ENCODE measurements around the gene KRTAP10-7.
"Not testable (repeated sequence)": the region's sequence is repeated elsewhere in the genome, so short reads cannot be mapped to it uniquely, and the experiment has no call there.

KRTAP10-7 gene, protein sequence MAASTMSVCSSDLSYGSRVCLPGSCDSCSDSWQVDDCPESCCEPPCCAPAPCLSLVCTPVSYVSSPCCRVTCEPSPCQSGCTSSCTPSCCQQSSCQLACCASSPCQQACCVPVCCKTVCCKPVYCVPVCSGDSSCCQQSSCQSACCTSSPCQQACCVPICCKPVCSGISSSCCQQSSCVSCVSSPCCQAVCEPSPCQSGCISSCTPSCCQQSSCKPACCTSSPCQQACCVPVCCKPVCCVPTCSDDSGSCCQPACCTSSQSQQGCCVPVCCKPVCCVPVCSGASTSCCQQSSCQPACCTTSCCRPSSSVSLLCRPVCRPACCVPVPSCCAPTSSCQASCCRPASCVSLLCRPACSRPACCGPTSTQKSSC

DNA sequence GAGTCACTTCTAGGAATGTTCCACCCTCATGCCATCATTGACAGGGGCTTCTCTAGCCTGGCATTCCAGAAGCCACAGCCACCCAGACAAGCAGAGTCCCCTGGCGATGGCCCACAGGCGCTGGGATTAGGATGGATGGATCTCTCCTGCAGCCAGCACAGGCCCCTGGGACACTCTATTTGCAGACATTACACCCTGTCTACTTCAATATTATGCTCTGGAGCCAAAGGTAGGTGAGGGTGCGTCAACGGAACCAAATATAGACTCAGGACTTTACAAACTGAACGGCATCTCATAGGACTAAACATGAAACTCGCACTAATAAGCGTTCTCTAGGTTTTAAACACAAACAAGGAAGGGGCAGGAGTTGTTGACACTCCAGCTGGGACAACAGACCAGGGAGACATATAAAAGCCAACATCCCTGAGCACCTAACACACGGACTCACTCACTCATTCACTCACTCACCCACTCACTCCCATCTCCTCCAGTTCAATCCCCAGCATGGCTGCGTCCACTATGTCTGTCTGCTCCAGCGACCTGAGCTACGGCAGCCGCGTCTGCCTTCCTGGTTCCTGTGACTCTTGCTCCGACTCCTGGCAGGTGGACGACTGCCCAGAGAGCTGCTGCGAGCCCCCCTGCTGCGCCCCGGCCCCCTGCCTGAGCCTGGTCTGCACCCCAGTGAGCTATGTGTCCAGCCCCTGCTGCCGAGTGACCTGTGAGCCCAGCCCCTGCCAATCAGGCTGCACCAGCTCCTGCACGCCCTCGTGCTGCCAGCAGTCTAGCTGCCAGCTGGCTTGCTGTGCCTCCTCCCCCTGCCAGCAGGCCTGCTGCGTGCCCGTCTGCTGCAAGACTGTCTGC lies at the start of gene KRTAP10-7:
Gene KRTAP10-7, plus strand, starts transcription at position 480 of the 861 bp plus-strand sequence. Its CDS starts 25 bp downstream, at position 505.
- DNase-seq: not testable (repeated sequence)

DNA sequence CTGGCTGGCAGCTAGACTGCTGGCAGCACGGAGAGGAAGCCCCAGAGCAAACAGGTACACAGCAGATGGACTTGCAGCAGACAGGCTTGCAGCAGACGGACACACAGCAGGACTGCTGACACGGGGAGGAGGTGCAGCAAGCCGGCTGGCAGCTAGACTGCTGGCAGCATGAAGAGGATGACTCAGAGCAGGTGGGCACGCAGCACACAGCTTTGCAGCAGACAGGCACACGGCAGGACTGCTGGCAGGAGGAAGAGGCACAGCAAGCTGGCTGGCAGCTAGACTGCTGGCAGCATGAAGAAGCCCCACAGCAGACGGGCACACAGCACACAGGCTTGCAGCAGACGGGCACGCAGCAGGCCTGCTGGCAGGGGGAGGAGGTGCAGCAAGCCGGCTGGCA lies 49.6 kb upstream of the KRTAP10-7 start:
- peak; percentile 33 for DNase-seq

DNA sequence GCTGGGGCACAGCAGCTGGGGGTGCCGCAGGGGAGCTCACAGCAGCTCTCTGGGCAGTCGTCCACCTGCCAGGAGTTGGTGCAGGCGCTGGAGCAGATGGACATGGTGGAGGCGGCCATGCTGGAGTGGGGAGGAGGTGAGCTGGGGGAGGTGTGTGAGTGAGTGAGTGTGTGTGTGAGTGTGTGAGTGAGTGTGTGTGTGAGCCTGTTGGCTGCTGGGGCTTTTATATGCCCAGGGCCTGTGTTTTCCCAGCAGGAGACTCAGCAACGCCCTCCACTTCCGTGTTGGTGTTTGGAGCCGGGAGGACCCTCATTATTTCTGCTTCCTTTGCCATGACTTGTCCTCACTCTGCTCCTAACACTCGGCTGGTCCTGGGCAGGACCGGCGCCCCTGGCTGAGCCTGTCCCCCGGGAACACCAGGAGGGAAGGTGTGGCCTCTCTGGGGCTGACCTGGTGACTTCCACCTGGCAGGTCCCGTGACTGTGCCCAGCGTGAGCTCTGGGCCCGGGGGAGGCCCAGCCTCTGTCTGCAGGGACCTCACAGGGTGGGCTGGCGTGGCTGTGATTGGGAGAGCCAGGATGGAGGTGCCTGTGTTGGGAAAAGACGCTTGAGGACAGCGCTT lies 48.9 kb upstream of the KRTAP10-7 start, which contains the start of gene KRTAP10-2:
Gene KRTAP10-2, minus strand, starts transcription at position 166 of the 622 bp plus-strand sequence. Its CDS starts 47 bp downstream, at position 119.
- DNase-seq: no peak

DNA sequence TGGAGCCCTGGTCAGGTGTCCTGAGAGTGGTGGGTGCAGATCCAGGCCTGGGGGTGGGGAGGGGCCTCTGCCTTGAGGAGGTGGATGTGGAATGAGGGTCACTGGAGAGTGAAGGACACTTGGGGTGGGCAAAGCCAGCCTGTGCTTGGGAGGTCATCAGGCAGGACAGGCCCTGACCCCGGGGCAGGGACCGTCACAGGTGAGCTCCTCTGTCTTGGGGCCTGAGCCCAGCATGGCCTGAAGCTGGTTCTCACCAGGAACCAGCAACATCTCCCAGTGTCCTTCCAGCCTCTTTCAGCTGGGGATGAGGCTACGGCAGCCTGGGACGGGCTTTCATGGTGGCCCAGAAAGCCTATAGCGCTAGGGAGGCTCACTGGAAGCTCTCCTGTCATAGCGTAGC lies 48.3 kb upstream of the KRTAP10-7 start:
- no peak for DNase-seq

DNA sequence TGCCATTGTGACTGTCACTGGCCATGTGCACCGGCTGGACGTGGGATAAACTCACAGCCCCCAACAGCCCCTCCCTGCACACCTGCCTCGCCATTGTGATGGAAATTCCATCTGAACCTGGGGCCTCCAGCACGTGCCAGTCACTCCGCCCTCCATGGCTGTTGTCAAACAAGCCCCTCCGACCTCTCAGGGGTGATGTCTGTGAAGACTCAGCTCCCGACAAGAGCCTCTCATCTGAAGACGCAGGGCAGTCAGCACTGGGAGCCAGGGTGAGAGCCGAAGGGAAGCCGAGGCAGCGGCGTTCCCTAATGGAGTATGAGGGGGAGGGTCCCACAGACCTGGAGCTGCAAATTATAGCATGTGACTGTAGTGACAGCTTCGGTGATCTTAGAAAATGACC lies 47.7 kb upstream of the KRTAP10-7 start:
- no peak for DNase-seq

DNA sequence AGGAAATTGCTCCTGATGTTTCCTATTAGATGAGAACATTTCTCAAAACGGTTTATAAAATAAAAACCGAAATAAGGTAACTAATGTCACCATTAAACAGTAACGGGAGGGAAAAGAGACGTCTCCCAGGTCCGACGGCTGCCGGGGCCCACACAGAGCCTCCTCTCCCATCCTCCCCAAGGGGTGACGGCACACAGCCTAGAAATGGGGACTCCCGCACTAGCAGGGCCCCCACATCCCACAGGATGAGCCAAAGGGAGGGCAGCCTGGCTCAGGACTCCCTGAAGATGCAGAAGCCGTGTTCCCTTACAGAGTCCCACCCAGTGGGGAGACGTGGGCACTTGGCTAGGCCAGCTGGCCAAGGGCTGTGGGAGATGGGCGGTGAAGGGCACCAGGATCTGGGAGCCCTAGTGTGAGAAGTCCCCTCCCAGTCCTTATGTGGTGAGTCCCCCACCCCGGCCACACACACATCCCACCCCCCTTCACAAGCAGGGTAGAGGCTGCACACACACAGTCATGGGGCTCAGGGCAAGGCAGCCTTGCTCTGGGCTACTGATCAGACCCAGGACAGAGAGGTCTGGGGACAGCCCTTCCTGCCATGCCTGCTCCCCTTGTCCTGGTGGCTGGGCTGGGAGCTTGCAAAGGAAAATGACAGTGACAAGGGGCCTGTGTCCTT lies 45.1 kb upstream of the KRTAP10-7 start:
- DNase-seq: no peak

DNA sequence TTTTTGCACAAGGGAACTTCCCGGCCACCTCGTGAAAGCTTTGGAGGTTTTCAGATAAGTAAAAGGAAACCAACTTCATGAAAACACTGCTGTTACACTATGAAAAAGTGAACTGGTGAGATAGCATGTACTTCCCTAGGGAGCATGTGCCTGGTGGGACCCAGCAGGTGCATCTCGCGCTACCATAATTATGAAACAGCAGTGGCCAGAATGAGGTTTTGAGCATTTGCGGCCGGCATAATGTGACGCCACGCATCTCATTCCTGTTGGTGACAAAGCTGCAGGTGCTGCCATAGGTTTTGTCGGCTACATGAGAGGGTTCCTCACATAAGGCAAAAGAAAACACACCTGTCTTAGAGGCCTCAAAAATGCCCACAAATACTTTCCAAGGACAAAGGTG lies 43.5 kb upstream of the KRTAP10-7 start:
- DNase-seq: no peak

DNA sequence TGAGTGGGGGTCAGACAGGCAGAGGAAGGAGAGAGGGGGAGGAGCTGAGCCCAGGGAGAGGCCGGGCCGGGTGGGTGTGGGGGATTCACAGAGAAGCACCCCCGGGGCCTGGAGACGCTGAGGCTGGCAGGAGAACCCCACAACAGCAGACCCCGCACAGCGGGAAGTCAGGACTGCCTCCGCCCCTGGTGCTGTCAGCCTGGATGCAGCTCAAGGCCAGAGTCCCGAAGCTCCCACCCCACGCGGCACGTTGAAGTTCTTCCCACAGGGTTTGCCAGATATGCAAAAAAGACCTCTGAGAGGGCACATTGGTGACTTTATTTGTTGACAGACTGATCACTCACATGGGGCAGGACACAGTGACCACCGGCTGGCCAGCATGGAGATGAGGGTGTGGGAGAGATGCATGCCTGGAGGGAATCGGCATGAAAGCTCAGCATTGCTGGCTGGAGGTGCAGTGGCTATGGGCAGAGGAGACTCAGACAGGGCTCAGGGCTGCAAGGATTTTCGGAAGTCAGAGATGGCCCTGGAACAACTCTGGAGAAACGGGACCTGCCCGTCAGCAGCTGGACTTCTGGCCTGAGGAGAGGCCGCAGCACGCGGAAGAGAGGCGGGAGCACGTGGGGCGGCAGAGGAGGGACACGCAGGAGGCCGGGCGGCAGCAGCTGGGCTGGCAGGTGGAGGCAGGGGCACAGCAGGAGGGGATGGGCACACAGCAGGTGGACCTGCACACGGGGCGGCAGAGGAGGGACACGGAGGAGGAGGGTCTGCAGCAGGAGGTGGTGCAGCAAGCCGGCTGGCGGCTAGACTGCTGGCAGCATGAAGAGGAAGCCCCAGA lies 42.7 kb upstream of the KRTAP10-7 start:
- DNase-seq: no peak

DNA sequence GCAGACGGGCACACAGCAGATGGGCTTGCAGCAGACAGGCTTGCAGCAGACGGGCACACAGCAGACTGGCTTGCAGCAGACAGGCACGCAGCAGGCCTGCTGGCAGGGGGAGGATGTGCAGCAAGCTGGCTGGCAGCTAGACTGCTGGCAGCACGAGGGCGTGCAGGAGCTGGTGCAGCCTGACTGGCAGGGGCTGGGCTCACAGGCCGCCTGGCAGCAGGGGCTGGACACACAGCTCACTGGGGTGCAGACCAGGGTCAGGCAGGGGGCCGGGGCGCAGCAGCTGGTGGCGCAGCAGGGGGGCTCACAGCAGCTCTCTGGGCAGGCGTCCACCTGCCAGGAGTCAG lies 42.1 kb upstream of the KRTAP10-7 start:
- DNase-seq: not testable (repeated sequence)

DNA sequence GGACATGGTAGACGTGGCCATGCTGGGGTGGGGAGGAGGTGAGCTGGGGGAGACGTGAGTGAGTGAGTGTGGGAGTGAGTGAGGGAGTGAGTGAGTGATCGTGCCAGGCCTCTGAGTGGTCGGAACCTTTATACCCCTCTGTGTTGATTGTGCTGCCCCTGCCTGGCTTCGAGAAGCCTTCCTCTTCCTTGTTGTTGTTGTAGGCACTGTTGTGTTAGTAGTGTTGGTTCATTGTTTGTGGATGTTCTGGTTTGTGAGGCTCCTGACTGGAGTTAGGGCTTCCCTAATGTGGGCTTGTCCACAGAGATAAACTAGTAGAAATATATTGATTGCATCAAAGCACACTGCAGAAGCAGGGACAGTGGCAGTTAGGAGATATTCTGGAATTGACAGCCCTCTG lies 41.7 kb upstream of the KRTAP10-7 start, which contains the start of gene KRTAP10-3:
Gene KRTAP10-3, minus strand, starts transcription at position 101 of the 400 bp plus-strand sequence. Its CDS starts 80 bp downstream, at position 21.
- DNase-seq: no peak

DNA sequence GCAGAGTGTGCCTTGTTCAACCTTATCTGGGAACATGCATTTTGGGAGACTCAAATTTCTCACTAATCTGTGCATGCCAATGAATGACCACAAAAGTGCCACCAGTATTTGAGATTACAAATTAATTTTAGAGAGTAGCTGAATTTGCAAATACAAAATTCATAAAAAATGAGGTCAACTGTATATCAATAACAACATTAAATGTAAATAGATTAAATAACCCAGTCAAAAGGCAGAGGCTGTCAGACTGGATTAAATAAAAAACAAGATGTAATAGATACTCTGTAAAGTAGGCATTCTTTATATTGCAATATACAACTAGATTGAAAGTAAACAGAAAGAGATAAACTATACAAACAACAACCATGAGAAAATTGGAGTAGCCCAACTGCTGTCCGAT lies 36.3 kb upstream of the KRTAP10-7 start:
- no peak for DNase-seq

DNA sequence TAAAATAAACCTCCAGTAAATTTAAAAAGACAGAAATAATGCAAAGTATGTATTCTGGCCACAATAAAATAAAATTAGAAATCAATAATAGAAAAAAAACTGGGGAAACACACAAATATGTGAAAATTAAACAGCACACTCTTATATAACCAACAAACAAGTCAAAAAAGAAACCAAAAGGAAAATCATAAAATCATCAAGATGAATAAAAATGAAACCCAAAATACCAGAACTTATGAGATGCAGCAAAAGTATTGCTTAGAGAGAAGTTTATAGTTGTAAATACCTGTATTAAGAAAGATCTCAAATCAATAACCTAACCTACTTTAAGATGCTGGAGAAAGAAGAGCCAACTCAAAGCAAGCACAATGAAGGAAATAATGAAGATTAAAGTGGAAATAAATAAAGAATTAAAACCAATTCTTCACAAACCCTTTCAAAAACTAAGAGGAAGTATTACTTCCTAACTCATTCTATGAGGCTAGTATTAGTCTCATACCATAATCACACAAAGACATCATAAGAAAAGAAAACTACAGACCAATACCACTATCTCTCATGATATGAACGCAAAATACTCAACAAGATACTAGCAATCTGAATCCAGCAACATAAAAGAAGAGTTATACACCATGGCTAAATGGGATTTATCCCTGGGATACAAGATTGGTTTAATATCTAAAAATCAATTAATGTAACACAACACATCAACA lies 35.4 kb upstream of the KRTAP10-7 start:
- DNase-seq: no peak

DNA sequence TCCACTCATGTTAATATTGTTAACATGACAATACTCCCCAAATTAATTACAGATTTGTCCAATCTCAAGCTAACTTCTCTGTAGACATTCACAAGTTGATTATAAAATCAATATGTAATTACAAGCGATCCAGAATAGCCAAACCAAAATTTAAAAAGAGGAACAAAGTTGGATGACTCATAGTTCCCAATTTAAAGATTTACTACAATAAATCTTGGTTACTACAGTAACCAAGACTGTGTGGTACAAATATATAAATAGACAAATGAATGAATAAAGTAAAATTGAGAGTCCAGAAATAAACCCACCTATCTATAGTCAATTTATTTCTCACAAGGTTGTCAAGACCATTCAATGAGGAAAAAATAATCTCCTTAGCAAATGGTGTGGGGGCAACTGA lies 34.0 kb upstream of the KRTAP10-7 start:
- DNase-seq: no peak

DNA sequence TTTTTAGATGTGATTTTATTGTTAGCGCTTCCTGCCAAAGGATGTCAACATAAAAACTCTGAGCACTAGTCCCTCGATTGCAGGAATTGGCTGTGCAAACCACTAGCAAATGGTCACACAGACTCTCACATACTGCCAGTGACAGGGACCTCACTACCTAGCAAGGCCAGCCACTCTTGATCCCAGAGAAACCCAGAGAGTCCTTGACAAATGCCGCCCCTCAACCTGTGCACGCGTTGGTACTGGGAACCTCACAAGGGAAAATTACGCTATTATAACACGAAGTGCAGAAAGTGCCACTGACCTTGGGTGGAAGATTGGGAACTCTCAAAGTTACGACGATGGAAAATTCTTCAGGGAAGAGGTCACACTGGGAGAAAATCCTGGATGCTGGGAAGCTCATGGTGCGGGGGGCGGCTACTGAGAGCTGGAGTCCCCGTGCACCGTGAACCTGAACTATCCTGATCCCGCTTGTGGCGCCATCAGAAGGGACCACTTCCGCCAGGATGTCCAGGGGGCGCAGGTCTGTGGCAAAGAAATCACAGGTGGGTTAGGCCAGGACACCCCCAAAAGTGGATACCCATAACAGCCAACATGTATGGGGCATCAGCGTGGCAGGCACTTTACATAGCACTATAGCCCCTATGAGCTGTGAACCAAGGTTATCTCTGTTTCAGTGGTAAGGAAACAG lies 32.8 kb upstream of the KRTAP10-7 start:
- no peak for DNase-seq

DNA sequence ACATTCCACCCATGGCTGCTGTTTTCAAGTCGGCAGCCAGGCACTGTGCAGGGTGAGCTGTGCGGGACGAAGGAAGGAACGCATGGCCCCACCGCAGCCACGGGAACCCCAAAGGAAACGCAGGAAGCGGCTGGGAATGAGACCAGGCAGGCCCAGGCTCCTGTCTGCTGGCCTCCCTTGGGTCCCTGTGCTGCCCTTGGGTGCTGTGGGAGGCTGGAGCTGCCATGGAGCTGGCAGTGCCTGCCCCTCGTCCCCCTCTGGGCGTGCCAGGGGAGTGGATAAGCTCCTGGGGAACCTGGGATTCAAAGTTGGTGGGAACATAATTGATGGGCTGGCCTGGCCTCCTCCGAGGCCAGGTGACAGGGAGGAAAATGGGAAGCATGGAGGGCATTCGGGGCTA lies 32.1 kb upstream of the KRTAP10-7 start:
- DNase-seq: no peak

DNA sequence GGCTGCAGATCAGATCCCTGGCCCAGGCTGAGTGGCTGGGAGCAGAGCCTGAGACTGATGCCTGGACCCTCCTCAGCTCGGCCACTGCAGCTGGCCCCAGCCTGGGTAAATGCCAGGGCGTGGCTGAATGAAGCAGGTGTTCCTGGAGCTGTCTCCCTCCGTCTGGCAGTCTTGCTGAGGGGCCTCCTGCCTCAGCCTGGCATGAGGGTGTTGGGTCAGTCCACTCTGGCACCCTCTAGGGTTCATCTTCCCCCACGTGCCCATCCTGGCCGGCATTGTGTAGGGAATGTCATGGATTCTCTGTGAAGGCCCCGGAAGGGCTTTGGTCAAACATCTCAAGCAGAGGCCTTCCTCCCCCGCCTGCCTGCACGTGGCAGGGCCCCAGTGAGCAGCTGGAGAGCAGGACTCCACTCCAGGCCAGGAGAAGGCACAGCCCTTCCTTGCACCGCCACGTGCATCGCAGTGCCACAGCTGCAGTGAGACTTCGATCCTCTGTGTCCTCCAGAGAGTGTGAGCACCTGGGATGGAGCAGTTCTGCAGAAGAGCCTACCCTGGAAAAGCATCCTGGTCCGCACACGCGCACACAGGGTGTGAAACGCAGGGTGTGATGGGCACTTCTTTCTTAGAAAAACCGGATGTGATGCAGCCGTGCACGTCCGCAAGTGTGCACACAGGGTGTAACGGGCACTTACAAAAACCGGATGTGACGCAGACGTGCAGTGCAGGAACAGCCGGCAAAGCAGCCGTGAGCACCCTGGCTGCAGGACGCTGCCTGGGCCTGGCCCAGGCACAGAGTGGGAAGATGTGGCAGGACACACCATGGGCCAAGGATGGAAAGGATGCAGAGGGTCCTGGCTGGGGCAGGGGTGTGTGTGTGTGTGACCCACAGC lies 31.5 kb upstream of the KRTAP10-7 start:
- DNase-seq: no peak

DNA sequence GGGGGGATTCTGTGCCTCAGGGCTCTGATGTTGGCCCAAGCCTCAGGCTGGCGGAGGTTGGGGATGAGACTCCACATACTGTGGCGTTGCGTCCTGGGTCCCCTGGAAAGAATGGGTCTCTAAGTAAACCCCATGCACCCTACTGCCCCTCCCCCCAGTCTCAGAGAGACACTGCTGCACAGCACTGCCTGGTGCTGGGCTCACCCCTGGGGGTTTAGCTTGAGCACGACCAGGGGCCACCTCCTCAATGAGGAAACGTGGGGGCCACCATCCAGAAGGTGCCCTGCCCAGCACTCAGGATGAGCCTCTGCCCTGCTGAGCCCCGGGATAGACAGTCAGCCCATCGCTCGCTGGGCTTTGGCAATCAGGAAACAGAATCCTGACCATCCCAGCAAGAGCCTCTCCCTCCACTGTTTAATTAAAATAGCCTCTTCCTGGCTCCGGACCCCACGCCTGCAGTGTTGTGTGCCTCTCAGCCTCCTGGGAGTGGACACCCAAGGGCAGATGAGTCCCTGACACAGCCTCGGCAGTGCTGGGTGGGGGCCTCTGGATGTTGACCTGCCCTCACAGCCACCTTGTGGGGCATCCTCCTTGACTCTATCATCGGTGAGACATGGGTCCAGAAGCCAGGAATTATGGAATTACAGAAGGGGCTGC lies 30.4 kb upstream of the KRTAP10-7 start:
- DNase-seq: no peak

DNA sequence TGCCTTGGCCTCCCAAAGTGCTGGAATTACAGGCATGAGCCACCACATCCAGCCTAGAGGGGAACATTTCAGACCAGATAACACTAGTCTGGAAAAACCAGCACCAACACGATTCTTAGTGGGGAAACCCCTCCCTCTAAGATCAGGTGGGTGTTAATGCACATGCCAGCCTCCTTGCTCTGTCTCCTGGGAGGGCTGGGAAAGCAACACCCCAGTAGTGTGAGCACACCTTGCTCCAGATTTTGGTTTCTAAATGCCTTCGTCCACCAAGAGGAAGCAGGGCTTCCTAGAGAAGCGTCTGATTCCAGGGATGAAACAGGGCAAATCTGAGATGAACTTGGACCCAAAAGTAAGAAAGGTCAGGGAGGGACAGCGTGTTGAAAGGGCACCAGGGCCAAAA lies 29.1 kb upstream of the KRTAP10-7 start:
- DNase-seq: no peak

Data from NCI-H1694 treated with DMSO at 0.1 percent for 48 hours (cell line).